Thyroid gland (tissue), 4 donors: ENCODE data around the gene ATF2. TPM values are rescaled to one million over a fixed set of nuclear protein-coding genes. Genes with fewer than 3 reads are reported as not detected.

Source experiments
- DNase-seq, 2 donors: peaks; one replicate each; pipeline ENCODE4 v3.0.0-alpha.2; 2019
- H3K27ac ChIP-seq, 3 donors: fragments of 200-600 bp; sonication (generic); 1 replicate in 2 of 3; 2 replicates in 1 of 3; pipeline ENCODE4 v1.5.1; 2016 to 2019; ENCODE audit warnings: mild to moderate bottlenecking in 1 of 3, moderate library complexity in 1 of 3
- H3K27me3 ChIP-seq: fragments of 200-600 bp; sonication (generic); one replicate; pipeline ENCODE4 v1.5.1; 2019
- H3K36me3 ChIP-seq, 2 donors: fragments of 200-600 bp; sonication (generic); one replicate each; pipeline ENCODE4 v1.5.1; 2016 to 2019
- H3K4me1 ChIP-seq, 2 donors: fragments of 200-600 bp; sonication (generic); one replicate each; pipeline ENCODE4 v1.5.1; 2017 to 2019
- H3K4me3 ChIP-seq, 3 donors: fragments of 200-600 bp; sonication (generic); replicated peaks in 1 of 3; 1 replicate in 2 of 3; 2 replicates in 1 of 3; pipeline ENCODE4 v1.5.1; 2016; ENCODE audit warnings: mild to moderate bottlenecking in 1 of 3
- H3K9me3 ChIP-seq: fragments of 200-600 bp; sonication (generic); one replicate; pipeline ENCODE4 v1.5.1; 2017
- POLR2A ChIP-seq, 2 donors: fragments of 450-650 bp; IDR thresholded peaks; one replicate each; pipeline ENCODE4 v1.6.1; 2017; ENCODE audit warnings: antibody characterized with exemption in 2 of 2, mild to moderate bottlenecking in 2 of 2, moderate library complexity in 1 of 2
- WGBS, 2 donors: methylation state at CpG; one replicate each; pipeline ENCODE4 v1.1.5; 2017; 5-methylcytosine and 5-hydroxymethylcytosine counted together
- intact Hi-C: fragments of 100-400 bp; cut with DNase I; formaldehyde crosslinking; loops from one replicate; pipeline ENCODE4 v1.15.1; 2023
- total RNA-seq, 4 donors: library from RNA; depleted of rRNA; stranded (reverse); fragments of >200 nt; gene quantifications; one replicate each; pipeline ENCODE4 v1.2.3, GENCODE V29; 2016
- TF ChIP-seq, protein P1 (sequence below), 6 experiments: fragments of 200-600 bp in 3 of 6; fragments of 450-650 bp in 3 of 6; sonication (generic) in 3 of 6; IDR thresholded peaks; one replicate each; pipeline ENCODE4 v1.5.1; 2016 to 2019; ENCODE audit warnings: antibody characterized with exemption in 6 of 6, mild to moderate bottlenecking in 2 of 6, inconsistent platforms in 1 of 6, moderate library complexity in 1 of 6

Gene ATF2
- total RNA-seq, 4 donors from 2014 or later: 64.8 to 120 (median 88.0) TPM

DNA sequence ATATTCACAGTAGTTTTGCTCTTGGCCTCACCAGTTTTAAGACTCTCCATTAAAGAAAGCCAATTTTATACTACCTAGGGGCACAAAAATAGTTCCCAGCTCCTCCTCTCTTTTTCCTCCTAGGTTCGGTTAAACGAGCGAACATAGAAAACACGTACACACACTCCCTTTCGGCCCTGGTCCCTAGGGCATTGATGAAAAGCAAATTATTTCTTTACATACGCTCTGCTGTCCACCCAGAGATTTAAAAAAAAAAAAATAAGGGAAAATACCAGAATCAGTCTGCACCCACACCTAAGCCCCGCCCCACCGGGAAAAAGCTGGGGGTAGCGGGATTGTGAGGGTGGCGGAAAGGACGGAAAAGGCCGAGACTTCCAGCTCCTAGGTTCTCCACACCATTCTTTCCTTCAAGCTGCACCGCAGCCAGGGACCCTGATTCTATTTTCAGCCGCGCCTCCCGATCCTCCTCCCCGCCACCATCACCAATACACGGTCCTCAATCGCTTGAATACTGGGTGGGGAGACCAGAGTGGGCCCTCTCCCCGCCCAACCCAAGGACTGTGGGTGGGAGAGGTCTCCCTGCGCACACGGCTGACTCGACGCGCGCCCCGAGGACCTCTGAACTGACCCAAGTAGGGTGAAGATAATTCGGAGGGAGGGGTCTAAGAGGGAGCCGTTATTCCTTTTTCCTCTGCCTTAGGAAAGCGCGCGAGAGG is 769 bp downstream of the ATF2 start:
- Histone ChIP-seq H3K27me3 (no peaks in the 10 kb centered on the region), H3K9me3 (no peaks in the 10 kb centered on the region), H3K4me1 (peaks cover 13 to 24% of the 10 kb centered on the region in 2 donors), H3K4me3 (peak overlapping the region; percentile 69 to 94 (median 78)), H3K27ac (peak overlapping the region; percentile 77 to 95 (median 92)), H3K36me3 (no peaks in the 10 kb centered on the region)
- DNase-seq: peak; percentile 48 to 54
- intact Hi-C loops: no loop called here
- WGBS, 2 donors: 1 to 2% methylated on average over 26 to 32 of the region's 32 CpGs
- TF ChIP-seq POLR2A (IDR thresholded peaks at IDR 0.05): no peak
- TF ChIP-seq, protein P1, sequence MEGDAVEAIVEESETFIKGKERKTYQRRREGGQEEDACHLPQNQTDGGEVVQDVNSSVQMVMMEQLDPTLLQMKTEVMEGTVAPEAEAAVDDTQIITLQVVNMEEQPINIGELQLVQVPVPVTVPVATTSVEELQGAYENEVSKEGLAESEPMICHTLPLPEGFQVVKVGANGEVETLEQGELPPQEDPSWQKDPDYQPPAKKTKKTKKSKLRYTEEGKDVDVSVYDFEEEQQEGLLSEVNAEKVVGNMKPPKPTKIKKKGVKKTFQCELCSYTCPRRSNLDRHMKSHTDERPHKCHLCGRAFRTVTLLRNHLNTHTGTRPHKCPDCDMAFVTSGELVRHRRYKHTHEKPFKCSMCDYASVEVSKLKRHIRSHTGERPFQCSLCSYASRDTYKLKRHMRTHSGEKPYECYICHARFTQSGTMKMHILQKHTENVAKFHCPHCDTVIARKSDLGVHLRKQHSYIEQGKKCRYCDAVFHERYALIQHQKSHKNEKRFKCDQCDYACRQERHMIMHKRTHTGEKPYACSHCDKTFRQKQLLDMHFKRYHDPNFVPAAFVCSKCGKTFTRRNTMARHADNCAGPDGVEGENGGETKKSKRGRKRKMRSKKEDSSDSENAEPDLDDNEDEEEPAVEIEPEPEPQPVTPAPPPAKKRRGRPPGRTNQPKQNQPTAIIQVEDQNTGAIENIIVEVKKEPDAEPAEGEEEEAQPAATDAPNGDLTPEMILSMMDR (IDR thresholded peaks at IDR 0.05): no peak

- Histone ChIP-seq H3K27ac (peak overlapping the region in 1 of 3 donors; percentile 92), H3K4me3 (peak overlapping the region in 1 of 3 donors; percentile 69), H3K9me3 (no peaks in the 10 kb centered on the region), H3K36me3 (no peaks in the 10 kb centered on the region), H3K27me3 (no peaks in the 10 kb centered on the region), H3K4me1 (peaks cover 13 to 26% of the 10 kb centered on the region in 2 donors)
- WGBS, 2 donors: 55 to 58% methylated on average over 9 of the region's 9 CpGs
- intact Hi-C loops: no loop called here
- TF ChIP-seq, protein P1 (IDR thresholded peaks at IDR 0.05): no peak
- TF ChIP-seq POLR2A (IDR thresholded peaks at IDR 0.05): no peak
- DNase-seq: no peak
These were observed 1.7 kb downstream of the ATF2 start for GRCh38 chr2:175166216-175166824.

DNA sequence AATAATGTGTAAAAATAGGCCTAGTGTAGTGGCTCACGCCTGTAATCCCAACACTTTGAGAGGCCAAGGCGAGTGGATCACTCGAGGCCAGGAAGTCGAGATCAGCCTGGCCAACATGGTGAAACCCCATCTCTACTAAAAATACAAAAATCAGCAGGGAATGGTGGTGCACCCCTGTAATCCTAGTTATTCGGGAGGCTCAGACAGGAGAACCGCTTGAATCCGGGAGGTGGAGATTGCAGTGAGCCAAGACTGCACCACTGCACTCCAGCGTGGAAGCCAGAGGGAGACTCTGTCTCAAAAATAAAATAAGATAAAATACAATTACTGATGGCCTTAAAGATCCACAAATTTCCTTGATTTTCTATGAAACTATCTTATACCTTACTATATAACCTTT is 3.8 kb downstream of the ATF2 start:
- Histone ChIP-seq H3K9me3 (no peaks in the 10 kb centered on the region), H3K36me3 (no peaks in the 10 kb centered on the region), H3K4me1 (peaks cover 4 to 25% of the 10 kb centered on the region in 2 donors), H3K27me3 (no peaks in the 10 kb centered on the region), H3K4me3 (no peak overlapping the region), H3K27ac (no peak overlapping the region)
- no peak for DNase-seq
- WGBS, 2 donors: 96% methylated on average over 8 of the region's 8 CpGs
- TF ChIP-seq, protein P1 (IDR thresholded peaks at IDR 0.05): no peak
- no peak for TF ChIP-seq POLR2A (IDR thresholded peaks at IDR 0.05)
- intact Hi-C loops: no loop called here

DNA sequence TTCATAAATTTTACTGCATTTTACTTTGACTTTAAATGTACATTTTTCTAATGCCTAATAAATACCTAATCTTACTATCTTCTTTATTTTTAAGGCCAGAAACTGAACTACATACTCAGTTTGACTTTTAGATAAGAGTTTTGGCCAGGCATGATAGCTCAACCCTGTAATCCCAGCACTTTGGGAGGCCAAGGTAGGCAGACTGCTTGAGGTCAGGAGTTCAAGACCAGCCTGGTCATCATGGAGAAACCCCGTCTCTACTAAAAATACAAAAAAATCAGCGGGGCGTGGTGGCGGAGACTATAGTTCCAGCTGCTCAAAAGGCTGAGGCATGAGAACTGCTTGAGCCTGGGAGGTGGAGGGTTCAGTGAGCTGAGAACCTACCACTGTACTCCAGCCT is 9.1 kb downstream of the ATF2 start:
- intact Hi-C loops: no loop called here
- H3K9me3 ChIP-seq: no peaks in the 10 kb centered on the region
- WGBS, 2 donors: 71 to 77% methylated on average over 4 of the region's 4 CpGs

More for the DNA sequence above, 9.1 kb downstream of the ATF2 start:
- no peak overlapping the region for H3K27ac ChIP-seq
- DNase-seq: peak in 1 of 2 donors; percentile 30
- no peaks in the 10 kb centered on the region for H3K36me3 ChIP-seq
- no peaks in the 10 kb centered on the region for H3K27me3 ChIP-seq
- no peak overlapping the region for H3K4me3 ChIP-seq
- H3K4me1 ChIP-seq: peaks cover 5 to 7% of the 10 kb centered on the region in 2 donors
- no peak for TF ChIP-seq POLR2A (IDR thresholded peaks at IDR 0.05)
- TF ChIP-seq, protein P1 (IDR thresholded peaks at IDR 0.05): no peak
